IMR-90 (cell line): ENCODE data around the gene EDIL3. TPM values are rescaled to one million over a fixed set of nuclear protein-coding genes. Genes with fewer than 3 reads are reported as not detected.

Experiments
- ATAC-seq: fragments of 200-7000 bp; cut with Tn5 transposase; 2 replicates; pipeline ENCODE4 v1.9.1; 2020; ENCODE audit warnings: low read depth, mild to moderate bottlenecking, moderate library complexity
- BruUV-seq: library from RNA; stranded (reverse); fragments of 400-500 nt; replicated peaks from 2 replicates; lab custom pipeline; 2021; lab: Mats Ljungman, UMichigan
- CTCF ChIA-PET: fragments of 300-600 bp; formaldehyde crosslinking; extraction: SDS; loops from one replicate; lab custom pipeline; 2021; ENCODE audit warnings: antibody characterized with exemption; lab: Yijun Ruan, JAX
- POLR2A ChIA-PET: fragments of 300-600 bp; sonication (Branson Sonifier 250); formaldehyde crosslinking; loops from one replicate; lab custom pipeline; 2022; ENCODE audit warnings: antibody characterized with exemption; ENCODE audit not compliant: unreplicated experiment; lab: Charles Lee
- DNase-seq: peaks from one replicate; pipeline ENCODE4 v3.0.0; 2013
- H2AFZ ChIP-seq: replicated peaks from 2 replicates; pipeline ENCODE3; 2013; ENCODE audit warnings: low read length, mild to moderate bottlenecking; ENCODE audit not compliant: poor library complexity
- H2AK5ac ChIP-seq: 2 replicates; pipeline ENCODE4 v1.6.1; 2013; ENCODE audit warnings: low read depth, low read length, inconsistent platforms
- H2AK9ac ChIP-seq: replicated peaks from 2 replicates; pipeline ENCODE3; 2013; ENCODE audit warnings: mild to moderate bottlenecking, low read depth, low read length, moderate library complexity; ENCODE audit not compliant: poor library complexity
- H2BK120ac ChIP-seq: 2 replicates; pipeline ENCODE4 v1.6.1; 2013; ENCODE audit warnings: low read depth, low read length, inconsistent platforms
- H2BK15ac ChIP-seq: 3 replicates; pipeline ENCODE4 v1.6.1; 2013; ENCODE audit warnings: low read depth, low read length, inconsistent platforms
- H2BK20ac ChIP-seq: 2 replicates; pipeline ENCODE4 v1.6.1; 2013; ENCODE audit warnings: low read depth, mild to moderate bottlenecking, inconsistent platforms, low read length, moderate library complexity
- H2BK5ac ChIP-seq: 2 replicates; pipeline ENCODE4 v1.6.1; 2013; ENCODE audit warnings: mild to moderate bottlenecking, low read depth, low read length, inconsistent platforms; ENCODE audit not compliant: poor library complexity, severe bottlenecking
- H3K14ac ChIP-seq: replicated peaks from 2 replicates; pipeline ENCODE4 v1.6.1; 2013; ENCODE audit warnings: low read depth, low read length, inconsistent platforms
- H3K18ac ChIP-seq: 2 replicates; pipeline ENCODE4 v1.6.1; 2013; ENCODE audit warnings: low read depth, low read length, control low read depth
- H3K23ac ChIP-seq: 2 replicates; pipeline ENCODE4 v1.6.1; 2013; ENCODE audit warnings: low read depth, low read length, inconsistent platforms
- H3K27ac ChIP-seq: 2 replicates; pipeline ENCODE4 v1.5.1; 2013; ENCODE audit warnings: mild to moderate bottlenecking, control low read depth, low read length; ENCODE audit not compliant: insufficient read depth
- H3K27me3 ChIP-seq: 2 replicates; pipeline ENCODE4 v1.6.1; 2013; ENCODE audit warnings: low read length; ENCODE audit not compliant: control insufficient read depth, insufficient read depth
- H3K36me3 ChIP-seq: 2 replicates; pipeline ENCODE4 v1.6.1; 2013; ENCODE audit warnings: low read length, mixed read lengths; ENCODE audit not compliant: control insufficient read depth, insufficient read depth
- H3K4ac ChIP-seq: 2 replicates; pipeline ENCODE4 v1.6.1; 2013; ENCODE audit warnings: low read depth, low read length, inconsistent platforms
- H3K4me1 ChIP-seq: 2 replicates; pipeline ENCODE4 v1.6.1; 2013; ENCODE audit warnings: low read length, mixed read lengths; ENCODE audit not compliant: control insufficient read depth, insufficient read depth
- H3K4me2 ChIP-seq: 2 replicates; pipeline ENCODE4 v1.6.1; 2013; ENCODE audit warnings: low read depth, mild to moderate bottlenecking, control low read depth, low read length, moderate library complexity
- H3K4me3 ChIP-seq: 2 replicates; pipeline ENCODE4 v1.5.1; 2013; ENCODE audit warnings: low read depth, mild to moderate bottlenecking, control low read depth, low read length, moderate library complexity; ENCODE audit not compliant: insufficient read depth
- H3K56ac ChIP-seq: 2 replicates; pipeline ENCODE4 v1.6.1; 2013; ENCODE audit warnings: low read length, inconsistent platforms; ENCODE audit not compliant: insufficient read depth; ENCODE audit errors: extremely low read depth
- H3K79me1 ChIP-seq, 2 experiments: 2 replicates each; pipeline ENCODE4 v1.6.1; 2013; ENCODE audit warnings: low read length in 2 of 2, inconsistent platforms in 1 of 2, low read depth in 1 of 2
- H3K9ac ChIP-seq: 2 replicates; pipeline ENCODE4 v1.6.1; 2013; ENCODE audit warnings: low read depth, low read length, control low read depth
- H3K9me1 ChIP-seq: 2 replicates; pipeline ENCODE4 v1.6.1; 2013; ENCODE audit warnings: low read length, inconsistent platforms; ENCODE audit not compliant: insufficient read depth
- H3K9me3 ChIP-seq: 2 replicates; pipeline ENCODE4 v1.6.1; 2013; ENCODE audit warnings: low read length; ENCODE audit not compliant: control insufficient read depth, insufficient read depth
- H4K20me1 ChIP-seq: 2 replicates; pipeline ENCODE4 v1.6.1; 2013; ENCODE audit warnings: low read length, inconsistent platforms; ENCODE audit not compliant: insufficient read depth
- H4K5ac ChIP-seq: 2 replicates; pipeline ENCODE4 v1.6.1; 2013; ENCODE audit warnings: mild to moderate bottlenecking, low read depth, low read length, control low read depth
- H4K8ac ChIP-seq, 2 experiments: 2 replicates each; pipeline ENCODE4 v1.6.1; 2013; ENCODE audit warnings: low read depth in 2 of 2, low read length in 2 of 2, control low read depth in 1 of 2, inconsistent platforms in 1 of 2
- H4K91ac ChIP-seq: 2 replicates; pipeline ENCODE4 v1.6.1; 2013; ENCODE audit warnings: low read depth, low read length, inconsistent platforms; ENCODE audit not compliant: insufficient read depth
- RAD21 ChIP-seq: IDR thresholded peaks from 2 replicates; pipeline ENCODE4 v1.6.1; 2012; ENCODE audit warnings: low read length, improper control_type of control experiment
- RCOR1 ChIP-seq: IDR thresholded peaks from 2 replicates; pipeline ENCODE4 v1.6.1; 2012; ENCODE audit warnings: mild to moderate bottlenecking, low read length, improper control_type of control experiment; ENCODE audit not compliant: insufficient replicate concordance
- WGBS, 2 experiments: methylation state at CpG; one replicate each; pipeline versions ENCODE4 v1.1.5 to v1.1.7; 2013; ENCODE audit warnings: missing lambda C conversion rate in 2 of 2; ENCODE audit not compliant: insufficient read length in 1 of 2; ENCODE audit errors: extremely low coverage in 2 of 2; 5-methylcytosine and 5-hydroxymethylcytosine counted together
- dilution Hi-C: fragments of 300-500 bp; cut with HindIII; formaldehyde crosslinking; loops from one replicate; pipeline ENCODE4 v1.14.3; 2018; ENCODE audit warnings: low sequenced_read_pairs; ENCODE audit not compliant: unreplicated experiment
- in situ Hi-C: fragments of 300-500 bp; cut with MboI; formaldehyde crosslinking; loops from 3 replicates; pipeline ENCODE4 v1.14.3; 2019; ENCODE audit warnings: low sequenced_read_pairs, inconsistent platforms, mixed read lengths
- intact Hi-C: fragments of 100-400 bp; cut with micrococcal nuclease; formaldehyde crosslinking; loops from 2 replicates; pipeline ENCODE4 v1.10.0; 2022
- polyA plus RNA-seq, 3 experiments: library from polyadenylated mRNA; depleted of rRNA; stranded (reverse); fragments of >200 nt; gene quantifications; 2 replicates each; pipeline ENCODE4 v1.2.3, GENCODE V29; 2012; ENCODE audit warnings: low replicate concordance in 1 of 3
- total RNA-seq: library from RNA; depleted of rRNA; stranded (reverse); fragments of >200 nt; gene quantifications from 2 replicates; pipeline ENCODE4 v1.2.3, GENCODE V29; 2012

Gene EDIL3
- total and polyA plus RNA-seq, 2 of the 4 experiments (the other 2 are of a cell fraction), result 55.5 to 82.8 TPM

DNA sequence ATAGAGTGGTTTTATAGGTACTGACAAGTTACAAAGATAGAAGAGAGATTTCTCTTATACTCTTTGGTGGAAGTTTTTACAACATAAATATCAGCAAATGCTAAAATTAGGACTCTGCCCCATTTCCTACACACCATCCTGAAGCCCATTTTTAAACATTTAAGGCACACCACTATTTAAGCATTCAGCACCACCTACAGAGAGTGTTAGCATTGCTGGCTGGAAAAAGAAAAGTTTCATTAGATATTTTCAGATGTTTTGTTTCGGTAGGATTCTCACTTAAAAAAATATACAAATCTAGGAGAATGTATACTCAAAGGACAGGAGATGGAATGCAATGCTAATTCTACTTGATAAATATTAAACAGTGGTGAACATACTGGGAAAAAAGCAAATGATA is 471.1 kb downstream of the EDIL3 start:
- Histone ChIP-seq H2AFZ (no peak overlapping the region), H2AK9ac (no peak overlapping the region), H3K79me1 (no peaks in the 10 kb centered on the region), H3K4me2 (no peak overlapping the region), H3K4me1 (peaks cover 7% of the 10 kb centered on the region), H4K5ac (no peak overlapping the region), H3K9ac (no peak overlapping the region), H3K56ac (no peak overlapping the region), H2BK20ac (no peak overlapping the region), H3K9me3 (no peaks in the 10 kb centered on the region), H3K27ac (no peak overlapping the region), H3K9me1 (peaks cover 4% of the 10 kb centered on the region; the same call in 1 of the 2 replicates), H3K4ac (no peak overlapping the region), H3K36me3 (no peaks in the 10 kb centered on the region), H3K18ac (no peak overlapping the region), H2BK15ac (no peak overlapping the region), H2AK5ac (no peak overlapping the region), H4K8ac (no peak overlapping the region), H3K27me3 (no peaks in the 10 kb centered on the region), H4K20me1 (no peaks in the 10 kb centered on the region), H3K4me3 (no peak overlapping the region), H2BK120ac (no peak overlapping the region), H3K14ac (no peak overlapping the region), H4K91ac (no peak overlapping the region), H3K23ac (no peak overlapping the region), H2BK5ac (no peak overlapping the region)
- ChIA-PET CTCF (interaction anchor here (1.0 kb wide), 1 partner anchor 12 kb away, joined by 4 read pairs; no protein-coding TSS in a partner anchor), POLR2A (no interaction called here)
- no TSS peak for BruUV-seq
- 0 out of 2 replicates have a peak, but pooled peaks have one; percentile 15 for TF ChIP-seq RAD21
- no peak for TF ChIP-seq RCOR1
- ATAC-seq (peak; percentile 74), DNase-seq (peak; percentile 28)
- no CpG with 5 or more reads among the region's 1 CpG for WGBS, 2 experiments
- dilution Hi-C loops, result no loop called here
- in situ Hi-C loops, result no loop called here
- intact Hi-C loops, result no loop called here
